PC-9 (cell line): ENCODE results near the gene CD81. TPM values are rescaled to one million over a fixed set of nuclear protein-coding genes. Genes with fewer than 3 reads are reported as not detected.

Experiments
- BruUV-seq: library from RNA; stranded (reverse); fragments of 400-500 nt; replicated peaks from 2 replicates; lab custom pipeline; 2021; lab: Mats Ljungman, UMichigan
- CTCF ChIA-PET: fragments of 300-600 bp; sonication (Branson Sonifier 250); formaldehyde crosslinking; loops from one replicate; lab custom pipeline; 2022; ENCODE audit warnings: antibody characterized with exemption; lab: Charles Lee
- POLR2A ChIA-PET: fragments of 300-600 bp; sonication (Branson Sonifier 250); formaldehyde crosslinking; loops from one replicate; lab custom pipeline; 2022; ENCODE audit warnings: antibody characterized with exemption; ENCODE audit not compliant: unreplicated experiment; lab: Charles Lee
- DNase-seq, 2 experiments: peaks; one replicate each; pipeline versions ENCODE4 v3.0.0 to v3.0.0-alpha.2; 2015 to 2022; ENCODE audit warnings: mixed read lengths in 1 of 2
- H2AFZ ChIP-seq: fragments of 200-600 bp; sonication (generic); 2 replicates; pipeline ENCODE4 v1.8.1; 2017; ENCODE audit warnings: antibody characterized with exemption
- H3F3A ChIP-seq: fragments of 200-600 bp; sonication (generic); 2 replicates; pipeline ENCODE4 v1.8.1; 2017; ENCODE audit warnings: antibody characterized with exemption, mild to moderate bottlenecking, low read depth; ENCODE audit not compliant: insufficient read depth
- H3K27ac ChIP-seq: fragments of 200-600 bp; sonication (generic); 2 replicates; pipeline ENCODE4 v1.6.1; 2016; ENCODE audit warnings: mixed run types
- H3K27me3 ChIP-seq: fragments of 200-600 bp; sonication (generic); 2 replicates; pipeline ENCODE4 v1.6.1; 2016; ENCODE audit warnings: low read depth, mixed run types; ENCODE audit not compliant: insufficient read depth
- H3K36me3 ChIP-seq: fragments of 200-600 bp; sonication (generic); 2 replicates; pipeline ENCODE4 v1.6.1; 2016; ENCODE audit warnings: low read depth, mixed run types
- H3K4me1 ChIP-seq: fragments of 200-600 bp; sonication (generic); replicated peaks from 2 replicates; pipeline ENCODE4 v1.6.1; 2016; ENCODE audit warnings: mixed run types; ENCODE audit not compliant: insufficient read depth
- H3K4me2 ChIP-seq: fragments of 200-600 bp; sonication (generic); 2 replicates; pipeline ENCODE4 v1.6.1; 2017; ENCODE audit warnings: mixed run types
- H3K4me3 ChIP-seq: fragments of 200-600 bp; sonication (generic); 2 replicates; pipeline ENCODE4 v1.6.1; 2016; ENCODE audit warnings: mixed run types
- H3K79me2 ChIP-seq: fragments of 200-600 bp; sonication (generic); 2 replicates; pipeline ENCODE4 v1.6.1; 2017; ENCODE audit warnings: low read depth, mixed run types
- H3K9me2 ChIP-seq: fragments of 200-600 bp; sonication (generic); 2 replicates; pipeline ENCODE4 v1.8.1; 2017; ENCODE audit warnings: mild to moderate bottlenecking; ENCODE audit not compliant: insufficient read depth
- H3K9me3 ChIP-seq: fragments of 200-600 bp; sonication (generic); 2 replicates; pipeline ENCODE4 v1.8.1; 2016; ENCODE audit warnings: low read depth; ENCODE audit not compliant: insufficient read depth
- H4K20me1 ChIP-seq: fragments of 200-600 bp; sonication (generic); 2 replicates; pipeline ENCODE4 v1.8.1; 2017; ENCODE audit not compliant: insufficient read depth
- EZH2 ChIP-seq: fragments of 200-600 bp; sonication (generic); IDR thresholded peaks from 2 replicates; pipeline ENCODE4 v1.8.0; 2017; ENCODE audit warnings: antibody characterized with exemption, low read depth
- intact Hi-C: fragments of 100-400 bp; cut with micrococcal nuclease; formaldehyde crosslinking; loops from one replicate; pipeline ENCODE4 v1.10.0; 2022; ENCODE audit not compliant: unreplicated experiment
- total RNA-seq: library from RNA; stranded (reverse); gene quantifications from 2 replicates; pipeline ENCODE4 v1.2.3, GENCODE V29; 2021
- TF ChIP-seq, protein P1 (sequence below): fragments of 200-600 bp; sonication (generic); conservative IDR thresholded peaks from 2 replicates; pipeline ENCODE4 v1.6.1; 2017; ENCODE audit warnings: mixed run types, antibody characterized with exemption, mild to moderate bottlenecking, moderate library complexity

CD81 gene
- total RNA-seq, 1 experiment from 2014 or later, result 180 TPM

- Histone ChIP-seq H3K27ac (no peak overlapping the region), H2AFZ (no peak overlapping the region), H3K79me2 (peaks cover 19% of the 10 kb centered on the region), H3K4me2 (no peak overlapping the region), H3K9me2 (no peaks in the 10 kb centered on the region), H3K4me1 (no peaks in the 10 kb centered on the region), H3K27me3 (no peaks in the 10 kb centered on the region), H3K36me3 (no peaks in the 10 kb centered on the region), H3F3A (peaks cover under 1% of the 10 kb centered on the region; the same call in 1 of the 2 replicates), H3K9me3 (no peaks in the 10 kb centered on the region), H4K20me1 (no peaks in the 10 kb centered on the region), H3K4me3 (no peak overlapping the region)
- no peak for DNase-seq
- intact Hi-C loops, result loop anchor here (5.0 kb wide), 1 partner anchor 207 kb away; no protein-coding TSS in a partner anchor
- no peak for TF ChIP-seq EZH2
- ChIA-PET POLR2A (no interaction called here), CTCF (no interaction called here)
- no TSS peak for BruUV-seq
Measured at GRCh38 chr11:2404735-2405196, 27.7 kb downstream of the CD81 start.

DNA sequence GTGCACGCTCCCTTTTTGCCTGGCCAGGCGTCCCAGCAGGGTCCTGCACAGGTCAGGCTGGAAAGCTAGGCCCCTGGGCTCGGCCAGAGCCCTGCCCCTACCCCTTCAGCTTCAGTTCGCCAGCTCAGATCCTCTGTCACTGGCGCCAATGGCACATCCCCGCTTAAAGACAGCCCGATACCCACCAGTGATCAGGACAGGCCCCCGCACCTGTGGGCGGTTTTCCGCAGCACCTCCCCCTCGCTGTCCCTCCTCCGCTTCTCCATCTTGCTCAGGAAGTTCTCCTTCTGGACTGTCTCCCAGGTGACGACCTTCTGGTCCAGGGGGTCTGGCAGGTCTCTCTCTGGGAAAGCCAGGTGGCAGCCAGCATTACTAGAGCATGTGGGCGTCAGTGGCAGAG, 29.3 kb downstream of the CD81 start:
- TF ChIP-seq EZH2, result no peak
- TF ChIP-seq, protein P1, sequence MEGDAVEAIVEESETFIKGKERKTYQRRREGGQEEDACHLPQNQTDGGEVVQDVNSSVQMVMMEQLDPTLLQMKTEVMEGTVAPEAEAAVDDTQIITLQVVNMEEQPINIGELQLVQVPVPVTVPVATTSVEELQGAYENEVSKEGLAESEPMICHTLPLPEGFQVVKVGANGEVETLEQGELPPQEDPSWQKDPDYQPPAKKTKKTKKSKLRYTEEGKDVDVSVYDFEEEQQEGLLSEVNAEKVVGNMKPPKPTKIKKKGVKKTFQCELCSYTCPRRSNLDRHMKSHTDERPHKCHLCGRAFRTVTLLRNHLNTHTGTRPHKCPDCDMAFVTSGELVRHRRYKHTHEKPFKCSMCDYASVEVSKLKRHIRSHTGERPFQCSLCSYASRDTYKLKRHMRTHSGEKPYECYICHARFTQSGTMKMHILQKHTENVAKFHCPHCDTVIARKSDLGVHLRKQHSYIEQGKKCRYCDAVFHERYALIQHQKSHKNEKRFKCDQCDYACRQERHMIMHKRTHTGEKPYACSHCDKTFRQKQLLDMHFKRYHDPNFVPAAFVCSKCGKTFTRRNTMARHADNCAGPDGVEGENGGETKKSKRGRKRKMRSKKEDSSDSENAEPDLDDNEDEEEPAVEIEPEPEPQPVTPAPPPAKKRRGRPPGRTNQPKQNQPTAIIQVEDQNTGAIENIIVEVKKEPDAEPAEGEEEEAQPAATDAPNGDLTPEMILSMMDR, result no peak
- Histone ChIP-seq H3K36me3 (no peaks in the 10 kb centered on the region), H4K20me1 (no peaks in the 10 kb centered on the region), H3K27ac (no peak overlapping the region), H2AFZ (no peak overlapping the region), H3K4me3 (no peak overlapping the region), H3F3A (no peaks in the 10 kb centered on the region), H3K4me2 (no peak overlapping the region), H3K4me1 (no peaks in the 10 kb centered on the region), H3K9me2 (no peaks in the 10 kb centered on the region), H3K79me2 (peaks cover 10% of the 10 kb centered on the region), H3K27me3 (0 out of 2 replicates have a peak, but pooled peaks cover 4% of the 10 kb centered on the region), H3K9me3 (no peaks in the 10 kb centered on the region)
- CTCF ChIA-PET, result no interaction called here
- POLR2A ChIA-PET, result interaction anchor here (0.8 kb wide), 1 partner anchor 16 kb away, joined by 7 read pairs; no protein-coding TSS in a partner anchor
- no peak for DNase-seq
- BruUV-seq, result no TSS peak
- intact Hi-C loops, result no loop called here

DNA sequence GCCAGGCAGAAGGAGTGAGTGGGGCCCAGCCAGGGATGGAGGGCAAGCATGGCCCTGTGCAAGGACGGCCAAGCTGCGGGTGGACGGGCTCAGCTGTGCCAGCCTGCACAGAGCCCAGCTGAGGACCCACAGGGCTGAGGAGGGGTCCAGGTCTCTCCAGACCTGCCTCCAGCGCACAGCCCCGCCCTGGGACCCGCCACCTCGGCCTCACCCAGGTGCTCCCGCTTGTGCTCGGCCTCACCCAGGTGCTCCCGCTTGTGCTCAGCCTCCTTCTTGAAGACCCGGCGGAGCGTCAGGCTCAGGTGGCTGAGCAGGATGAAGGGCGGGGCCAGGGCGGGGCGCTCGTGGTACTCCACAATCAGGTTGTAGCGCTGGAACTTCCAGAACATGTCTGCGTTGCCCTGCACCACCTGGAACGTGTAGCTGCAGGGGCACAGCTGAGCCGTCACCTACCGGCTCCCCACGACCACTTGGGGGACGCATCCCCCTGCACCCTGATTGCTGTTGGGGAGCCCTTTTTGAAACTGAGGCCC, 29.8 kb downstream of the CD81 start:
- DNase-seq, result no peak
- Histone ChIP-seq H3K9me2 (no peaks in the 10 kb centered on the region), H3K4me3 (no peak overlapping the region), H4K20me1 (no peaks in the 10 kb centered on the region), H3K79me2 (peaks cover 5% of the 10 kb centered on the region), H3K4me1 (no peaks in the 10 kb centered on the region), H2AFZ (no peak overlapping the region), H3K36me3 (no peaks in the 10 kb centered on the region), H3K9me3 (no peaks in the 10 kb centered on the region), H3F3A (no peaks in the 10 kb centered on the region), H3K27ac (no peak overlapping the region), H3K4me2 (no peak overlapping the region), H3K27me3 (0 out of 2 replicates have a peak, but pooled peaks cover 4% of the 10 kb centered on the region)
- TF ChIP-seq, protein P1, result no peak
- TF ChIP-seq EZH2, result no peak
- intact Hi-C loops, result no loop called here
- ChIA-PET POLR2A (no interaction called here), CTCF (no interaction called here)
- no TSS peak for BruUV-seq
